Retinal pigment epithelial cell (primary cell): ENCODE results near the gene SLC22A4.

Experiments used
- DNase-seq: peaks from one replicate; pipeline ENCODE4 v3.0.0-alpha.2; 2010; ENCODE audit warnings: low read depth
- H3K4me3 ChIP-seq: 2 replicates; pipeline ENCODE4 v1.5.1; 2011; ENCODE audit warnings: mild to moderate bottlenecking, low read length, control low read depth, moderate library complexity
- TF ChIP-seq, protein P1 (sequence below): conservative IDR thresholded peaks from 2 replicates; pipeline ENCODE4 v1.5.1; 2011; ENCODE audit warnings: low read depth, low read length, control low read depth, inconsistent platforms

The SLC22A4 gene

GRCh38 chr5:132262882-132263547, 31.2 kb upstream of the SLC22A4 start:
- no peak for DNase-seq
- TF ChIP-seq, protein P1, sequence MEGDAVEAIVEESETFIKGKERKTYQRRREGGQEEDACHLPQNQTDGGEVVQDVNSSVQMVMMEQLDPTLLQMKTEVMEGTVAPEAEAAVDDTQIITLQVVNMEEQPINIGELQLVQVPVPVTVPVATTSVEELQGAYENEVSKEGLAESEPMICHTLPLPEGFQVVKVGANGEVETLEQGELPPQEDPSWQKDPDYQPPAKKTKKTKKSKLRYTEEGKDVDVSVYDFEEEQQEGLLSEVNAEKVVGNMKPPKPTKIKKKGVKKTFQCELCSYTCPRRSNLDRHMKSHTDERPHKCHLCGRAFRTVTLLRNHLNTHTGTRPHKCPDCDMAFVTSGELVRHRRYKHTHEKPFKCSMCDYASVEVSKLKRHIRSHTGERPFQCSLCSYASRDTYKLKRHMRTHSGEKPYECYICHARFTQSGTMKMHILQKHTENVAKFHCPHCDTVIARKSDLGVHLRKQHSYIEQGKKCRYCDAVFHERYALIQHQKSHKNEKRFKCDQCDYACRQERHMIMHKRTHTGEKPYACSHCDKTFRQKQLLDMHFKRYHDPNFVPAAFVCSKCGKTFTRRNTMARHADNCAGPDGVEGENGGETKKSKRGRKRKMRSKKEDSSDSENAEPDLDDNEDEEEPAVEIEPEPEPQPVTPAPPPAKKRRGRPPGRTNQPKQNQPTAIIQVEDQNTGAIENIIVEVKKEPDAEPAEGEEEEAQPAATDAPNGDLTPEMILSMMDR = no peak
- H3K4me3 ChIP-seq = no peak overlapping the region

- TF ChIP-seq, protein P1 = peak; percentile 30
- no peak for DNase-seq
- no peak overlapping the region for H3K4me3 ChIP-seq
Measured at GRCh38 chr5:132263548-132264261, 30.5 kb upstream of the SLC22A4 start.

- no peak overlapping the region for H3K4me3 ChIP-seq
- TF ChIP-seq, protein P1 = no peak
- DNase-seq = no peak
Measured at GRCh38 chr5:132264546-132265335, 29.5 kb upstream of the SLC22A4 start.

GRCh38 chr5:132265336-132266030, 28.7 kb upstream of the SLC22A4 start:
- DNase-seq = peak; percentile 90

DNA sequence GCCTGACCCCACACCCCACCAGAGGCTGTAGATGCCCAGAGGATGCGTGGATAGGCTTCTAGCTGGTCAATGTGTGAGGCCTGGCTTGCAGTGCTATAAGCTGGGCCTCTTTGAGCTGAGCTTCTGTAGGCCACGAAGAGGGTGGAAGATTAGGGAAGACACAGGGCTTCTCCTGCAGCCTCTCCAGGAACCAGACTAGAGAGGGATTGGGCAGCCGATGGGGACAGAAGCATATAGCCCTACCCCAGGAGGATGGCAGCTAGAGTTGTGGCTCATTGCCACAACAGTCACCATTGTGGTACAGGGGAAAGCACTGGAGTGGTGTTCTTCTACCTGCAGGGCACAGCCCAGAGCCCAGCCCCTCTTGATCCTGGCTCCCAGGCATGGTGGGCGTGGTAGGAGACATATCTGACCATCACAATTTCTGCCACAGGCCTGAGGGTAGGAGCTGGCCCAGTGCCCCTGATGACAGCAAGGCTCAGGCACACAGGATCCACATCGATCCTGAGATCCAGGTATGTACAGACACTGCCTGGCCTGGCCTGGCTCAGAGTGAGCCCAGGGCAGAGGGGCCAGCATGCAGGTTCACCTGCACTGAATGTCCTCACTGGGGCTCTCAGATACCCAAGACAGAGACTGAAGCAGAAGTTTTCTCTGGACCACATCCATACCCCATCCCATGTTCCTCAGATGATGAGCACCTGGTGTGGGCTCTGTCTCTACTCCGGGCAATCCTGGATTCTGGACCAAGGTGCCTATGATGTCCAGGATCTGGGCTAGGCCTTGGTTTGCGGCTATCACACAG, 28.0 kb upstream of the SLC22A4 start:
- H3K4me3 ChIP-seq = no peak overlapping the region
- TF ChIP-seq, protein P1 = no peak
- no peak for DNase-seq

More at GRCh38 chr5:132265336-132266030, 28.7 kb upstream of the SLC22A4 start:
- TF ChIP-seq, protein P1 = no peak
- no peak overlapping the region for H3K4me3 ChIP-seq

DNA sequence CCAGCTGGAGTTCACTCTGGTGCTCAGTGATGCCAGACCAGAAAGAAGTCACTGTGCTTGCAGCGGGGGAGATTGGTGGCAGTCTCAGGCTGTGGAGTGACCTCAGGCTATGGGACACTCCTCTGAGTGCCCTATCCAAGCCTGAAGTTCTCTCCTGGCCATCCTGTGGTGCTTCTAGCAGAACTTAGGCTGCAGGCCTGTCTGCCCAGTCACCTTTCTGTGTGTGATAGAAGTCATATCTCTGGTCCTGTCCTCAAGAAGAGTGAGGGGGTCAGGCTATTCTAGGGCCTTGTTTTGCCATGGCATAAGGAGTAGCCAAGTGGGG, 27.4 kb upstream of the SLC22A4 start:
- no peak overlapping the region for H3K4me3 ChIP-seq
- no peak for DNase-seq
- TF ChIP-seq, protein P1 = no peak
